Raji (cell line): ENCODE data around the gene PBX3.

Experiments used
- POLR2A ChIP-seq: IDR thresholded peaks from 2 replicates; pipeline ENCODE4 v1.6.1; 2011; ENCODE audit warnings: low read depth, low read length, control low read depth; ENCODE audit not compliant: insufficient read depth

Gene PBX3

DNA sequence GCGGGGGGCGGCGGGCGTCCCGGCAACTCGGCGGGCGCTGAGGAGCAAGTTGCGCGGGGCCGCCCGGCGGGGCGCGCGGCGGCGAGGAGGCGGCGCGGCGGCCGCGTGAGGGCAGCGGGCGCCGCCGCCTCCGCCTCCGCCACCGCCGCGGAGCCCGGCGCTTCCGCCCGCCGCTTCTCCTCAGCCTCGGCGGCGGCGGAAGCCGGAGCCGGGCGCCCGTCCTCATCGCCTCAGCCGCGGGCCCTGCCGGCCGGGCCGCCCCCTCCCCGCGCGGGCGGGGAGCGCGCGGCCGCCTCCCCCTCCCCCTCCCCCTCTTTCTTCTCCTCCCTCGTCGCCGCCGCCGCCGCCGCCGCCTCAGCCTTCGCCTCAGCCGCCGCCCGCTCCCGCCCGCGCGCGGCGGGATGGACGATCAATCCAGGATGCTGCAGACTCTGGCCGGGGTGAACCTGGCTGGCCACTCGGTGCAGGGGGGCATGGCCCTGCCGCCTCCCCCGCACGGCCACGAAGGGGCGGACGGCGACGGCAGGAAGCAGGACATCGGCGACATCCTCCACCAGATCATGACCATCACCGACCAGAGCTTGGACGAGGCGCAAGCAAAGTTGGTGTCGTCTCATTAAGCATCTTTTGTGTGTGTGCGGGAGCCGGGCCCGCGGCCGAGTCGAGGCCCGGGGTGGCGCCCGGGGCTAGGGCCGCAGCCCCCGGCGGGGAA is at the start of gene PBX3:
TSS of gene PBX3 (plus strand) at position 321 of the 712 bp plus-strand sequence.
- TF ChIP-seq POLR2A, result 0 out of 2 replicates have a peak, but pooled peaks have one; percentile 22

- TF ChIP-seq POLR2A, result no peak
Observed at GRCh38 chr9:125699870-125700269, 47.3 kb upstream of the PBX3 start.

- no peak for TF ChIP-seq POLR2A
Observed at GRCh38 chr9:125700791-125701190, 46.4 kb upstream of the PBX3 start.

DNA sequence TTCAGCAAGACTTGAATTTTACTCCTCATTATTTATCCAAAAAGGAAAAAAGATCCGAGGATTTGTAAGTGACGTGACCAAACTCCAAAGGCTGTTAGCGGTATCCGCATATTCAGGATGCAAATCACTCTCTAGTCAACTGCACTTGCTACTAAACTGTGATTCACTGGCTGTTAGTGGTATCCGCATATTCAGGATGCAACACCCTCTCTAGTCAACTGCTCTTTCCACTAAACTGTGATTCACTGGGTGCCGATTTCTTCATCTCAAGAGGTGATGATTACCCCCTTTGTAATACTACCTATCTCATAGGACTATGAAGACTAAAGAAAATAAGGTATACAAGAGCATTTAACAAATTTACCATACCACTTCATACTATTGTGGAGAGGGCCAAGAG is 45.8 kb upstream of the PBX3 start:
- no peak for TF ChIP-seq POLR2A

- TF ChIP-seq POLR2A, result no peak
Observed at GRCh38 chr9:125703662-125704061, 43.5 kb upstream of the PBX3 start.

- TF ChIP-seq POLR2A, result no peak
Observed at GRCh38 chr9:125705893-125706292, 41.3 kb upstream of the PBX3 start.

- peak; percentile 89 for TF ChIP-seq POLR2A
Observed at GRCh38 chr9:125706651-125707471, 40.3 kb upstream of the PBX3 start, which contains the start of gene MAPKAP1. MAPKAP1 (minus strand) TSS chr9:125707208; CDS start chr9:125672574, 34,634 bp downstream.

DNA sequence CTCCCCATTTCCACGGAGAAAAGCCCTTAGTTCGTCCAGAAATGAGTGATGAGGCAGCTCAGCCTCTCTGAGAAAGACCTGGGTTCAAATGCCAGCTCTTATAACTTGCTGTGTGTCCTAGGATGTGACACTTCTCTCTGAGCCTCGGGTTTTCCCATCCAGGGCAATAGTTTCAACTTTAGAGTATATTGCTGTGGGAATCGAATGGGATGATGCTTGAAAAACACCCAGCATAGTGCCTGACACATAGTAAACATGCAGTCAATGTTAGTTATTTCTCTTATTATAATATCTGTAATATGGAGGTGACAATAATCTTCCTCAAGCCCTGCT is 39.7 kb upstream of the PBX3 start:
- TF ChIP-seq POLR2A, result no peak

DNA sequence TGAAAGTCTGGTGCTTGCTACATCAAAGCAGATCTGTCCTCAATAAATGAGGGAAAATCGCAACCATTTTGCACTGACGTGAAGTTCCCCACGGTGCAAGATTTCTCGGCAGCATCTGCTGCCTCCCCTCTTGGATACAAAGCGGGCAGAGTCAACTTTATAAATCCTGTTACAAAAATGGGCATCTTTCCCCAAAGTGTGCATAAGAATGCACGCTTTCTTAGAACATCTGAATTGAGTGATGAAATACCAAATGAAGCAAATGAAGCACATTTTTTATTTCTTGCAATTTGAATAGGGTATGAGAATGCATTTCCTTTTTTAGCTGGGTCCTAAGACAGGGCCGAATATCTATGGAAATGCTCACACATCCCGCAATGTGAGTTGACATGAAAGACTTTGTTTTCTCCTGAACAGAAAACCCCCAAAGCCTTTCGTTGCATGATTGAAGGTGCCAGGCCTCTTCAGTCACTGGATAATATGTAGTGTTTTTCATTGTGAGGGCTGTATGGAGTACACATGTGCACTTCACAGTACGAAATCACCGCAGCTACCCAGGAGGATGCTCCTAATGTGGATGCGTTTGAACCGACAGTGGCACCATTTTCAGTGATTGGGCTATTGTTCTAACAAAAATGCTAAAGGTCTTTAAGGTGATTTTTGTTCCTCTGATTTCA is 20.6 kb upstream of the PBX3 start:
- TF ChIP-seq POLR2A, result no peak

GRCh38 chr9:125730168-125730567 is 17.0 kb upstream of the PBX3 start:
- no peak for TF ChIP-seq POLR2A

DNA sequence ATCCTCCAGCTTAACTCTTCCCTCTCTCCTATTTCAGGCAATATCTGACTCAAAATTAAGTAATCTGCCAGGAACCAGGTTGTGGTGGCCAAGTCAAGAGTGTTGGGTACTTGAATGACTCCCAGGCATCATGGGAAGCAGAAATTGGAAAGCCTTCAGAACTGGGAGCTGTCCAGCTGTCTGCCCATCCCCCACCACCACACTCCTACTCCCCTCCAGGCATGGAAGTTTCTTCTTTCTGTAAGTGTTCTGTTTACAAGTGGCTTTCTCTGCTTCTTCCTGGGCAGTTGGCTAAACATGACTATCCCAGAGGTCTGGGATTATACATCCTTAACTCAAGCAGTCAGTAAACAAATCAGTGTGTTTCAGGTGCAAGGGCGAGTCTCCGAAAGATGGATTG is 14.6 kb upstream of the PBX3 start:
- TF ChIP-seq POLR2A, result no peak

- TF ChIP-seq POLR2A, result no peak
Observed at GRCh38 chr9:125739436-125739835, 7.7 kb upstream of the PBX3 start.

DNA sequence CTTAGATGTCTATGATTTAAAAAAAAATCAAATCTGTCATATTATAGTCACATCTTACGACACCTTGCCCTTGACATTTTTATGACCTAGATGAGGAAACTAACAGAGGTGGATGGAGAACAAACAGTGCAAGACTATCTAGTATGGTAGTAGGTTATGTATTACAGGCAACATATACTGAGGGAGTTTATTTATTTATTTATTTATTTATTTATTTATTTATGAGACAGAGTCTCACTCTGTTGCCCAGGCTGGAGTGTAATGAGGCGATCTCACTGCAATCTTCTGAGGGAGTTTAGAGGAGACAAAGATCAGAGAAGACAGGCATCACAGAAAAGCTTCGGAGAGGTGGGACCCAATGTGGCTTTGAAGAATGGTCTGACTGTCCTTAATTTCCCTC is 4.5 kb upstream of the PBX3 start:
- TF ChIP-seq POLR2A, result no peak

GRCh38 chr9:125743682-125744428 is 3.3 kb upstream of the PBX3 start:
- no peak for TF ChIP-seq POLR2A

GRCh38 chr9:125744616-125745015 is 2.6 kb upstream of the PBX3 start:
- TF ChIP-seq POLR2A, result no peak
